Measurements from ENCODE around the gene ERC1. TPM values are rescaled to one million over a fixed set of nuclear protein-coding genes. Genes with fewer than 3 reads are reported as not detected.

The ERC1 gene
- total and polyA plus RNA-seq, 9 of the 15 experiments (the other 6 are each of a cell fraction or from before 2014, with no cell fraction given), result 0.74 to 11.8 (median 4.8) TPM

DNA sequence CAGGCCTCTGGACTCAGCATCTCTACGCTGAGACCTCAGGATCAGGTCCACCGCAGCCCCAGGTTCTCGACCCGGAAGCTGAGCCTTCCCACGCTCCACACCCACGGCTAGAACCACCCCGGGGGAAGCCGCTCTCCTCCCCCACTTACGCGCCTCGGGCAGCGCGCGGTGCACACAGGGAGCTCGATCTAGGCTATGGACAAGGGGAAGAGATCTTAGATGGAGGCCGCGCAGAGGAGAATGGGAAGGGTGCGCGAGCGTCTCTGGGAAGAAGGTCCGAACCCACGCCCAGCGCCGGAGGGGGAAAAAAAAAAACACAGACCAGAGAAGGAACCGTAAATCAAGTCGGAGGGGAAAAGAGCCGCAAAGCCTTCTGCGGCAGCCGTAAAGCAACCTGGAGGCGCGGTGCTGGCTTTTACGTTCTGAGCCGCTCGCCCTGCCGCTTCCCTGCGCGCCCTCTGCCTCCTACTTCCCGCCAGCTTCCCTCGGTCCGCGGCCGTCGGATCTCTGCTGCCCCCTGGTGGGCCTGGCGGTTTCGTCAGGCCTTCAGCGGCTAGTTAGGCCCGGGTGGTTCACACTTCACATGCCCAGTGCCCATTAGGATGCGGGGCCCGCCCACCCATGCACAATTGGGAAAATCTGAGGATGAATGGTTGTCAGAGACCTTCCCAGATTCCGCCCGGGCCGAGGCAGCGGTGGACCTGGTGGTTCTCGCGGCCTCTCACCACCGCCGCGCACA lies 41.4 kb upstream of the ERC1 start, which contains the start of gene RAD52 (continued):
- no peak for TF ChIP-seq SETDB1 (IDR thresholded peaks at IDR 0.05; ENCODE audit: low read length)
- 0 out of 2 replicates have a peak, but pooled peaks have one; percentile 11 for TF ChIP-seq E2F3 (CRISPR knock-in tag; IDR thresholded peaks at IDR 0.05)
- TF ChIP-seq RAD21 (CRISPR knock-in tag; conservative IDR thresholded peaks at IDR 0.05 in 1 of 2, IDR thresholded peaks at IDR 0.05 in 1 of 2), result peak; percentile 69 to 78
- TF ChIP-seq, protein P1, sequence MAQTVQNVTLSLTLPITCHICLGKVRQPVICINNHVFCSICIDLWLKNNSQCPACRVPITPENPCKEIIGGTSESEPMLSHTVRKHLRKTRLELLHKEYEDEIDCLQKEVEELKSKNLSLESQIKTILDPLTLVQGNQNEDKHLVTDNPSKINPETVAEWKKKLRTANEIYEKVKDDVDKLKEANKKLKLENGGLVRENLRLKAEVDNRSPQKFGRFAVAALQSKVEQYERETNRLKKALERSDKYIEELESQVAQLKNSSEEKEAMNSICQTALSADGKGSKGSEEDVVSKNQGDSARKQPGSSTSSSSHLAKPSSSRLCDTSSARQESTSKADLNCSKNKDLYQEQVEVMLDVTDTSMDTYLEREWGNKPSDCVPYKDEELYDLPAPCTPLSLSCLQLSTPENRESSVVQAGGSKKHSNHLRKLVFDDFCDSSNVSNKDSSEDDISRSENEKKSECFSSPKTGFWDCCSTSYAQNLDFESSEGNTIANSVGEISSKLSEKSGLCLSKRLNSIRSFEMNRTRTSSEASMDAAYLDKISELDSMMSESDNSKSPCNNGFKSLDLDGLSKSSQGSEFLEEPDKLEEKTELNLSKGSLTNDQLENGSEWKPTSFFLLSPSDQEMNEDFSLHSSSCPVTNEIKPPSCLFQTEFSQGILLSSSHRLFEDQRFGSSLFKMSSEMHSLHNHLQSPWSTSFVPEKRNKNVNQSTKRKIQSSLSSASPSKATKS (CRISPR knock-in tag; IDR thresholded peaks at IDR 0.05), result no peak
- no peak for TF ChIP-seq GTF2E2 (tag; IDR thresholded peaks at IDR 0.05)
- no peak for TF ChIP-seq EHMT2 (IDR thresholded peaks at IDR 0.05)
- no peak for TF ChIP-seq SIN3A (IDR thresholded peaks at IDR 0.05; ENCODE audit: borderline replicate concordance in 2 of 2, control insufficient read depth in 1 of 2, low read depth in 2 of 2, low read length in 2 of 2)
- peak; percentile 46; the same call in 1 of the 2 replicates for TF ChIP-seq L3MBTL2 (IDR thresholded peaks at IDR 0.05)
- TF ChIP-seq, protein P2, sequence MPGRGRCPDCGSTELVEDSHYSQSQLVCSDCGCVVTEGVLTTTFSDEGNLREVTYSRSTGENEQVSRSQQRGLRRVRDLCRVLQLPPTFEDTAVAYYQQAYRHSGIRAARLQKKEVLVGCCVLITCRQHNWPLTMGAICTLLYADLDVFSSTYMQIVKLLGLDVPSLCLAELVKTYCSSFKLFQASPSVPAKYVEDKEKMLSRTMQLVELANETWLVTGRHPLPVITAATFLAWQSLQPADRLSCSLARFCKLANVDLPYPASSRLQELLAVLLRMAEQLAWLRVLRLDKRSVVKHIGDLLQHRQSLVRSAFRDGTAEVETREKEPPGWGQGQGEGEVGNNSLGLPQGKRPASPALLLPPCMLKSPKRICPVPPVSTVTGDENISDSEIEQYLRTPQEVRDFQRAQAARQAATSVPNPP (IDR thresholded peaks at IDR 0.05; ENCODE audit: borderline replicate concordance, insufficient read depth, insufficient read length), result no peak
- no peak for TF ChIP-seq HNRNPUL1 (IDR thresholded peaks at IDR 0.05; ENCODE audit: low read length)
- TF ChIP-seq, protein P3, sequence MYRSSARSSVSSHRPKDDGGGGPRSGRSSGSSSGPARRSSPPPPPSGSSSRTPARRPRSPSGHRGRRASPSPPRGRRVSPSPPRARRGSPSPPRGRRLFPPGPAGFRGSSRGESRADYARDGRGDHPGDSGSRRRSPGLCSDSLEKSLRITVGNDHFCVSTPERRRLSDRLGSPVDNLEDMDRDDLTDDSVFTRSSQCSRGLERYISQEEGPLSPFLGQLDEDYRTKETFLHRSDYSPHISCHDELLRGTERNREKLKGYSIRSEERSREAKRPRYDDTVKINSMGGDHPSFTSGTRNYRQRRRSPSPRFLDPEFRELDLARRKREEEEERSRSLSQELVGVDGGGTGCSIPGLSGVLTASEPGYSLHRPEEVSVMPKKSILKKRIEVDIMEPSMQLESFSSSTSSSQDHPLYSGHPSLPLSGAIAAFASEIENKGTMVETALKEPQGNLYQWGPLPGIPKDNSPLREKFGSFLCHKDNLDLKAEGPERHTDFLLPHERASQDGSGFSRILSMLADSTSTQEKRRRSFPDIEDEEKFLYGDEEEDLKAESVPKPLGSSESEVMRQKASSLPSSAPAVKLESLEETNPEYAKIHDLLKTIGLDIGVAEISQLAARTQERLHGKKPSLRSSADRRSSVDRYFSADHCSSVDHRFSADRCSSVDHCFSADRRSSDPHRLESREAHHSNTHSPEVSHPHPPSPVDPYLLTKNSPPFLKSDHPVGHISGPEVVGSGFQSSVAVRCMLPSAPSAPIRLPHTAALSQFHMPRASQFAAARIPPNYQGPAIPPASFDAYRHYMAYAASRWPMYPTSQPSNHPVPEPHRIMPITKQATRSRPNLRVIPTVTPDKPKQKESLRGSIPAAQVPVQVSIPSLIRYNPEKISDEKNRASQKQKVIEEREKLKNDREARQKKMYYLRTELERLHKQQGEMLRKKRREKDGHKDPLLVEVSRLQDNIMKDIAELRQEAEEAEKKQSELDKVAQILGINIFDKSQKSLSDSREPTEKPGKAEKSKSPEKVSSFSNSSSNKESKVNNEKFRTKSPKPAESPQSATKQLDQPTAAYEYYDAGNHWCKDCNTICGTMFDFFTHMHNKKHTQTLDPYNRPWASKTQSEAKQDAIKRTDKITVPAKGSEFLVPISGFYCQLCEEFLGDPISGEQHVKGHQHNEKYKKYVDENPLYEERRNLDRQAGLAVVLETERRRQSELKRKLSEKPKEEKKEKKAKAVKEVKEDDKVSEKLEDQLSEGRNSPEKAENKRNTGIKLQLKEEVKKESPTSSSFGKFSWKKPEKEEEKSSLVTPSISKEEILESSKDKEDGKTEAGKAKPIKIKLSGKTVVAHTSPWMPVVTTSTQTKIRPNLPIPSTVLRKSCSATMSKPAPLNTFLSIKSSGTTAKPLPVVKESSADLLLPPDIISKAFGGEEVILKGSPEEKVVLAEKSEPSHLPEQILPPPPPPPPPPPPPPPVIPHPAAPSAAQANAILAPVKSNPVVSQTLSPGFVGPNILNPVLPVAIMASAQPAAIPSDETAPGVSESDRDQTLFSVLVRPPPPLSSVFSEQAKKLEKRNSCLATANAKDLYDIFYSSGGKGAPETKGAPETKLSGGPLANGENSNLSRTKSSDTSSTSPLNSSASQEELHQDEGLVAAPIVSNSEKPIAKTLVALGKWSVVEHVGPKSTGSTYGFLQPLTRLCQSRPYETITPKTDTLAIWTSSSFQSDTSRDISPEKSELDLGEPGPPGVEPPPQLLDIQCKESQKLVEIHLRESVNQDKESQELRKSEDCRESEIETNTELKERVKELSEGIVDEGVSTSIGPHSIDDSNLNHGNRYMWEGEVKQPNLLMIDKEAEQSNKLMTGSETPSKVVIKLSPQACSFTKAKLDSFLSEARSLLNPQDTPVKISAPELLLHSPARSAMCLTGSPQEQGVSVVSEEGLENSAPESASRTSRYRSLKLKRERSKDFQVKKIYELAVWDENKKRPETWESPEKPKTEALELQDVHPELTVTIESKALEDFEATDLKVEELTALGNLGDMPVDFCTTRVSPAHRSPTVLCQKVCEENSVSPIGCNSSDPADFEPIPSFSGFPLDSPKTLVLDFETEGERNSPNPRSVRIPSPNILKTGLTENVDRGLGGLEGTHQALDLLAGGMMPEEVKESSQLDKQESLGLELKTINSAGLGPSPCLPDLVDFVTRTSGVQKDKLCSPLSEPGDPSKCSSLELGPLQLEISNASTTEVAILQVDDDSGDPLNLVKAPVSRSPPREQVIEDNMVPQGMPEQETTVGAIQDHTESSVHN (IDR thresholded peaks at IDR 0.05; ENCODE audit: borderline replicate concordance in 1 of 2, low read depth in 1 of 2), result no peak
- TF ChIP-seq, protein P4, sequence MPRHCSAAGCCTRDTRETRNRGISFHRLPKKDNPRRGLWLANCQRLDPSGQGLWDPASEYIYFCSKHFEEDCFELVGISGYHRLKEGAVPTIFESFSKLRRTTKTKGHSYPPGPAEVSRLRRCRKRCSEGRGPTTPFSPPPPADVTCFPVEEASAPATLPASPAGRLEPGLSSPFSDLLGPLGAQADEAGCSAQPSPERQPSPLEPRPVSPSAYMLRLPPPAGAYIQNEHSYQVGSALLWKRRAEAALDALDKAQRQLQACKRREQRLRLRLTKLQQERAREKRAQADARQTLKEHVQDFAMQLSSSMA (CRISPR knock-in tag; IDR thresholded peaks at IDR 0.05), result peak; percentile 97
- TF ChIP-seq ELF1 (tag; IDR thresholded peaks at IDR 0.05), result no peak

All from K562 (cell line).